Transverse colon (tissue), 4 donors: Measurements from ENCODE around the gene RUFY3. TPM values are rescaled to one million over a fixed set of nuclear protein-coding genes. Genes with fewer than 3 reads are reported as not detected.
A peak's percentile ranks its signal among the peaks of the same experiment; 100 is the strongest.
"Not testable (repeated sequence)": the region's sequence is repeated elsewhere in the genome, so short reads cannot be mapped to it uniquely, and the experiment has no call there.

Experiments used
- DNase-seq: peaks from one replicate; pipeline ENCODE4 v3.0.0-alpha.2; 2019
- H3K27ac ChIP-seq, 4 donors: fragments of 200-600 bp; sonication (generic); 2 replicates each; pipeline ENCODE4 v1.5.1; 2016 to 2018; ENCODE audit warnings: inconsistent platforms in 4 of 4
- H3K27me3 ChIP-seq: fragments of 200-600 bp; sonication (generic); 2 replicates; pipeline ENCODE4 v1.5.1; 2017; ENCODE audit warnings: inconsistent platforms
- H3K36me3 ChIP-seq, 4 donors: fragments of 200-600 bp; sonication (generic); 2 replicates each; pipeline ENCODE4 v1.5.1; 2017 to 2019; ENCODE audit warnings: inconsistent platforms in 4 of 4
- H3K4me1 ChIP-seq, 4 donors: fragments of 200-600 bp; sonication (generic); 2 replicates each; pipeline ENCODE4 v1.5.1; 2017 to 2020; ENCODE audit warnings: inconsistent platforms in 4 of 4
- H3K4me3 ChIP-seq, 4 donors: fragments of 200-600 bp; sonication (generic); 1 replicate in 1 of 4; 2 replicates in 3 of 4; pipeline versions ENCODE4 v1.5.1 to v1.6.1; 2017 to 2019; ENCODE audit warnings: inconsistent platforms in 4 of 4
- H3K9me3 ChIP-seq, 2 donors: fragments of 200-600 bp; sonication (generic); 2 replicates each; pipeline ENCODE4 v1.5.1; 2017 to 2019; ENCODE audit warnings: inconsistent platforms in 2 of 2
- EP300 ChIP-seq: sonication (generic); formaldehyde crosslinking; IDR thresholded peaks from one replicate; pipeline ENCODE4 v1.6.1; 2017; ENCODE audit warnings: antibody characterized with exemption, low read depth
- POLR2A ChIP-seq: fragments of 450-650 bp; IDR thresholded peaks from one replicate; pipeline ENCODE4 v1.6.1; 2016; ENCODE audit warnings: antibody characterized with exemption, mild to moderate bottlenecking, moderate library complexity
- POLR2AphosphoS5 ChIP-seq, 3 donors: sonication (generic); formaldehyde crosslinking; IDR thresholded peaks; one replicate each; pipeline ENCODE4 v1.6.1; 2016; ENCODE audit warnings: antibody characterized with exemption in 3 of 3
- WGBS, 2 donors: methylation state at CpG; one replicate each; pipeline ENCODE4 v1.1.5; 2018; ENCODE audit warnings: low coverage in 1 of 2; 5-methylcytosine and 5-hydroxymethylcytosine counted together
- in situ Hi-C, 4 donors: fragments of 200-750 bp; cut with MboI; loops; one replicate each; pipeline versions ENCODE4 v1.15.0 to v1.15.1; 2017; ENCODE audit warnings: low sequenced_read_pairs in 3 of 4, low pct_ligation_motif_present in 1 of 4, low pct_unique_long_range_greater_than_20kb in 1 of 4
- intact Hi-C: fragments of 100-400 bp; cut with DNase I; formaldehyde crosslinking; loops from one replicate; pipeline ENCODE4 v1.15.1; 2023; ENCODE audit warnings: low total_unique reads
- total RNA-seq, 4 donors: library from RNA; depleted of rRNA; stranded (reverse); fragments of >200 nt; gene quantifications; one replicate each; pipeline ENCODE4 v1.1.0, GENCODE V29; 2016
- TF ChIP-seq, protein P1 (sequence below), 5 experiments: fragments of 200-600 bp in 3 of 5; fragments of 450-650 bp in 2 of 5; sonication (generic) in 3 of 5; IDR thresholded peaks; 1 replicate in 2 of 5; 2 replicates in 3 of 5; pipeline ENCODE4 v1.5.1; 2016 to 2017; ENCODE audit warnings: antibody characterized with exemption in 5 of 5, inconsistent platforms in 3 of 5, mild to moderate bottlenecking in 2 of 5, moderate library complexity in 1 of 5

Gene RUFY3
- total RNA-seq, 4 donors from 2014 or later, result 39.6 to 93.9 (median 50.8) TPM

DNA sequence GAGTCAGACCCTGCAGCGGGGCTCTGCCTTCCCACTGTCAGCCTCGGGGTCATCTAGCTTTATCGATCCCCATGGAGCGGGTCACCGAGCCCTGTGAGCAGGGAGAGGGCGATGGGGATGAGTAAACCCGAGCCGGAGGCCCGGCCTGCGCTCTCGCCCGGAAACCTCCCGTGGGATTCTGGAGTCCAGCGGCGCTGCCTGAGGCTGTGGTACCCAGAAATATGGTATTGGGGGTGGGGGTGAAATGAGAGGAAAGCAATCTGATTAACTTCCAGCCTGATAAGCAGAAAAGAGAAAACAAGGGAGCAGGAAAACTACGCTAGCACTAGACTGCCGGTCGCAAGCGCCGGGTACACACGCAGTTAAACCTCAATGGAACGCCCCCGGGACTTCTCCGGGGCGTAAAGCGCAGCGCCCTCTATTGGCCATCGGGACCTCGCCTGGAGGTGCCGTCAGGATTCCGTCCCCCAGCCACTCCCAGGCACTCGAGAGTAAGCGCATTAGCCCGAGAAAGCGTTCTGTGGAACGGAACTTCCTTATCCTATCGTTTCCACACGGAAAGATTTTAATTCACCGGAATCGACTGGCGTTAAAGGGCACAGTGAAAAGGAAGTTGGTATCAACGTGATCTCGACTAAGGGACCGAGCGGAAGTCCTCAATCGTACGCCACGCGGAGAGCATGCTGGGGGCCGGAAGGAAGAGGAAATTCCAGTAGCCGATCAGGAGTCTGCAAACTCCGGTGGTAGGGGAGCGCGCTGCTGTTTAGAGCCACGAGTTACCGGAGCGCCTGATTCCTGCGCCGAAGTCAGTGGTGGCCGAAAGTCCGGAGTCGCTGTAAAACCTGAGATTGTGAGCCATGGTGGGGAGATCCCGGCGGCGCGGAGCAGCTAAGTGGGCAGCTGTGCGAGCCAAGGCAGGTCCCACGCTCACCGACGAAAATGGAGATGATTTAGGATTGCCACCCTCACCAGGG is 33.7 kb upstream of the RUFY3 start, which contains the start of gene UTP3:
Gene UTP3 (plus strand): TSS at position 712 of the 974 bp plus-strand sequence. CDS start 146 bp downstream, at position 858.
- H3K27me3 ChIP-seq, result no peaks in the 10 kb centered on the region
- 0% methylated on average over 4 to 70 of the region's 70 CpGs for WGBS, 2 donors
- TF ChIP-seq EP300 (no peak), POLR2AphosphoS5 (IDR thresholded peaks at IDR 0.05) (peak; percentile 76 to 90 (median 87)), POLR2A (peak; percentile 72)
- TF ChIP-seq, protein P1, sequence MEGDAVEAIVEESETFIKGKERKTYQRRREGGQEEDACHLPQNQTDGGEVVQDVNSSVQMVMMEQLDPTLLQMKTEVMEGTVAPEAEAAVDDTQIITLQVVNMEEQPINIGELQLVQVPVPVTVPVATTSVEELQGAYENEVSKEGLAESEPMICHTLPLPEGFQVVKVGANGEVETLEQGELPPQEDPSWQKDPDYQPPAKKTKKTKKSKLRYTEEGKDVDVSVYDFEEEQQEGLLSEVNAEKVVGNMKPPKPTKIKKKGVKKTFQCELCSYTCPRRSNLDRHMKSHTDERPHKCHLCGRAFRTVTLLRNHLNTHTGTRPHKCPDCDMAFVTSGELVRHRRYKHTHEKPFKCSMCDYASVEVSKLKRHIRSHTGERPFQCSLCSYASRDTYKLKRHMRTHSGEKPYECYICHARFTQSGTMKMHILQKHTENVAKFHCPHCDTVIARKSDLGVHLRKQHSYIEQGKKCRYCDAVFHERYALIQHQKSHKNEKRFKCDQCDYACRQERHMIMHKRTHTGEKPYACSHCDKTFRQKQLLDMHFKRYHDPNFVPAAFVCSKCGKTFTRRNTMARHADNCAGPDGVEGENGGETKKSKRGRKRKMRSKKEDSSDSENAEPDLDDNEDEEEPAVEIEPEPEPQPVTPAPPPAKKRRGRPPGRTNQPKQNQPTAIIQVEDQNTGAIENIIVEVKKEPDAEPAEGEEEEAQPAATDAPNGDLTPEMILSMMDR (IDR thresholded peaks at IDR 0.05), result peak; percentile 85 to 97 (median 96)
- peaks cover 17 to 35% (median 31%) of the 10 kb centered on the region in 4 donors for H3K4me1 ChIP-seq
- intact Hi-C loops, result loop anchor here (2.0 kb wide), 1 partner anchor 17 kb away; no protein-coding TSS in a partner anchor
- DNase-seq, result peak; percentile 96
- in situ Hi-C loops, result no loop called here
- no peaks in the 10 kb centered on the region for H3K9me3 ChIP-seq
- H3K4me3 ChIP-seq, result peak within 1 kb of the TSS; percentile 76 to 94 (median 88)
- H3K36me3 ChIP-seq, result no peaks in the 10 kb centered on the region
- peak within 1 kb of the TSS; percentile 94 to 98 (median 95) for H3K27ac ChIP-seq

DNA sequence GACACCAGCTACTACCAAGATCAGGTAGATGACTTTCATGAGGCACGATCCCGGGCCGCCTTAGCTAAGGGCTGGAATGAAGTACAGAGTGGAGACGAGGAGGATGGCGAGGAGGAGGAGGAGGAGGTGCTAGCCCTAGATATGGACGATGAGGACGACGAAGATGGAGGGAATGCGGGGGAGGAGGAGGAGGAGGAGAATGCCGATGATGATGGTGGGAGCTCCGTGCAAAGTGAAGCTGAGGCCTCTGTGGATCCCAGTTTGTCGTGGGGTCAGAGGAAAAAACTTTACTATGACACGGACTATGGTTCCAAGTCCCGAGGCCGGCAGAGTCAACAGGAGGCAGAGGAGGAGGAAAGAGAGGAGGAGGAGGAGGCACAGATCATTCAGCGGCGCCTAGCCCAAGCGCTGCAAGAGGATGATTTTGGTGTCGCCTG is 33.0 kb upstream of the RUFY3 start:
- Histone ChIP-seq H3K9me3 (no peaks in the 10 kb centered on the region), H3K4me1 (peaks cover 17 to 35% (median 31%) of the 10 kb centered on the region in 4 donors), H3K4me3 (peak overlapping the region; percentile 76 to 94 (median 88)), H3K27ac (peak overlapping the region; percentile 94 to 98 (median 95)), H3K36me3 (no peaks in the 10 kb centered on the region), H3K27me3 (no peaks in the 10 kb centered on the region)
- TF ChIP-seq EP300 (no peak), POLR2AphosphoS5 (IDR thresholded peaks at IDR 0.05) (no peak), POLR2A (no peak)
- TF ChIP-seq, protein P1 (IDR thresholded peaks at IDR 0.05), result no peak
- peak; percentile 11 for DNase-seq
- in situ Hi-C loops (no loop called here), intact Hi-C loops (loop anchor here (2.0 kb wide), 1 partner anchor 16 kb away; no protein-coding TSS in a partner anchor)
- WGBS, 2 donors, result 1 to 2% methylated on average over 9 to 19 of the region's 19 CpGs

DNA sequence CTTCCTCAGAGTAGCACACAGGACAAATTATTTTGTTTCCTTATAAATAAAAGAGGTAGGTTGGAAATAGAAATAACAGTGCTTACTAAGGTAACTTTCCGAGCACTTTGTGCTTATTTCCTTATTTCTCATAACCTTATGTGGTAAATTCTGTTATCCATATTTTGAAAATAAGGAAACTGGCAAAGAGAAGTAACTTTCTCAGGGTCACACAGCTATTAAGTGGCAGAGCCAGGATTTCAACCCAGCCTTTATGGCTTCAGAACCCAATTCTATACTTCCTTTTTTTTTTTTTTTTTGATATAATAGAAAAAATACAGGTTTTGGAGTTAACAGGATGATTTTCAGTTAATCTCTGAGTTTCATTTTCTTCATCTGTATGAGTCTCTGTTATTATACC is 30.1 kb upstream of the RUFY3 start:
- Histone ChIP-seq H3K36me3 (no peaks in the 10 kb centered on the region), H3K4me1 (peaks cover 17 to 39% (median 31%) of the 10 kb centered on the region in 4 donors), H3K27ac (no peak overlapping the region), H3K4me3 (no peak overlapping the region), H3K9me3 (no peaks in the 10 kb centered on the region), H3K27me3 (no peaks in the 10 kb centered on the region)
- intact Hi-C loops (no loop called here), in situ Hi-C loops (no loop called here)
- TF ChIP-seq POLR2AphosphoS5 (IDR thresholded peaks at IDR 0.05) (no peak), EP300 (no peak)
- TF ChIP-seq, protein P1 (IDR thresholded peaks at IDR 0.05), result no peak
- DNase-seq, result no peak
- WGBS, 2 donors, result 20 to 61% methylated on average over 1 of the region's 1 CpG

DNA sequence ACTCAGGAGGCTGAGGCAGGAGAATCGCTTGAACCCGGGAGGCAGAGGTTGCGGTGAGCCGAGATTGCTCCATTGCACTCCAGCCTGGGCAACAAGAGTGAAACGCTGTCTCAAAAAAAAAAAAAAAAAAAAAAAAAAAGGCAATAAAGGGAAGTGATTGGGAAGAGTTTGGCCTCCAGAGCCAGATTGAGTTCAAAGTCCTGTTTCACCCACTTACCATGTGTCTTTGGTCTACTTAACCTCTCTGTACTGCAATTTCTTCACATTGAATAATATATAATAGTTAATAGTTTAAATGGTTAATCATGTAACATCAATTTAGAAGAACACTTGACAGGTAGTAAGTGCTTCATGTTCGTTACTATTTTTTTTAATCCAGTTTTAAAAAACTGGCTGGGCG is 27.1 kb upstream of the RUFY3 start:
- in situ Hi-C loops, H3K27ac ChIP-seq, DNase-seq, H3K36me3 ChIP-seq, H3K27me3 ChIP-seq, H3K4me3 ChIP-seq, H3K9me3 ChIP-seq, intact Hi-C loops: not testable (repeated sequence)
- peaks cover 10 to 25% (median 19%) of the 10 kb centered on the region in 4 donors for H3K4me1 ChIP-seq
- 84 to 91% methylated on average over 2 to 7 of the region's 7 CpGs for WGBS, 2 donors

DNA sequence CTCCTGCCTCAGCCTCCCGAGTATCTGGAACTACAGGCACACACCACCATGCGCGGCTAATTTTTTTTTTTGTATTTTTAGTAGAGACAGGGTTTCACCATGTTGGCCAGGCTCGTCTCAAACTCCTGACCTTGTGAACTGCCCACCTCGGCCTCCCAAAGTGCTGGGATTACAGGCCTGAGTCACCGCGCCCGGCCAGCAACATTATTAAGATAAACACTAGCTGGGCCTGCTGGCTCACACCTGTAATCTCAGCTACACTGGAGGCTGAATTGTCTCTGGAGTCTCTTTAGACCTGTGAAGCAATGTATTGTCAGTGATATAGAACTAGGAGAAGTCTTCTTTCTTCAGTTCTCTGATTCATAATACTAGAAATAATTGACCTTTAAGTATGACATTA is 23.3 kb upstream of the RUFY3 start:
- DNase-seq, in situ Hi-C loops, H3K27ac ChIP-seq, H3K4me3 ChIP-seq, H3K36me3 ChIP-seq, H3K27me3 ChIP-seq, H3K9me3 ChIP-seq, intact Hi-C loops: not testable (repeated sequence)
- peaks cover under 1 to 12% (median 8%) of the 10 kb centered on the region in 4 donors for H3K4me1 ChIP-seq
- WGBS, 2 donors, result 72 to 95% methylated on average over 3 to 8 of the region's 8 CpGs
